ENCODE measurements around the gene ST6GAL1.

DNA sequence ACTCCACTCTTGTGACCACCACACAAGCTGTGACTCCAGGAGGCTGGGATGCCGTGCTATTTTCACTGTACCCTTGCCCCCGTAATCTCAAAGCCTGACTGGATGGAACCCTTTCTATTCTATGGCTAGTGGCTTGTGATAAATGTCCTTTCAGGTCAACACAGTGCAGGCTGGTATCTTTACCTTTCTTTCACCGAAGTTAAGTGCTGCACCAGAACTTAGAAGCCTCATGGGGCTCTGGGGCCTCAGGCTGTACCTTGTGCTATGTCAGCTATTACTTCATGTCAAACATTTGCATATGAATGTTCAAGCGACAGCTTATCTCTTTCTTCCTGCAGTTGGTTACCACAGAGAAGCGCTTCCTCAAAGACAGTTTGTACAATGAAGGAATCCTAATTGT lies 142.2 kb downstream of the ST6GAL1 start:
- TF ChIP-seq, protein P1, sequence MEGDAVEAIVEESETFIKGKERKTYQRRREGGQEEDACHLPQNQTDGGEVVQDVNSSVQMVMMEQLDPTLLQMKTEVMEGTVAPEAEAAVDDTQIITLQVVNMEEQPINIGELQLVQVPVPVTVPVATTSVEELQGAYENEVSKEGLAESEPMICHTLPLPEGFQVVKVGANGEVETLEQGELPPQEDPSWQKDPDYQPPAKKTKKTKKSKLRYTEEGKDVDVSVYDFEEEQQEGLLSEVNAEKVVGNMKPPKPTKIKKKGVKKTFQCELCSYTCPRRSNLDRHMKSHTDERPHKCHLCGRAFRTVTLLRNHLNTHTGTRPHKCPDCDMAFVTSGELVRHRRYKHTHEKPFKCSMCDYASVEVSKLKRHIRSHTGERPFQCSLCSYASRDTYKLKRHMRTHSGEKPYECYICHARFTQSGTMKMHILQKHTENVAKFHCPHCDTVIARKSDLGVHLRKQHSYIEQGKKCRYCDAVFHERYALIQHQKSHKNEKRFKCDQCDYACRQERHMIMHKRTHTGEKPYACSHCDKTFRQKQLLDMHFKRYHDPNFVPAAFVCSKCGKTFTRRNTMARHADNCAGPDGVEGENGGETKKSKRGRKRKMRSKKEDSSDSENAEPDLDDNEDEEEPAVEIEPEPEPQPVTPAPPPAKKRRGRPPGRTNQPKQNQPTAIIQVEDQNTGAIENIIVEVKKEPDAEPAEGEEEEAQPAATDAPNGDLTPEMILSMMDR (IDR thresholded peaks at IDR 0.05) = no peak
- TF ChIP-seq POLR2AphosphoS5 (IDR thresholded peaks at IDR 0.05) (no peak), EP300 (IDR thresholded peaks at IDR 0.05) (no peak), POLR2A (IDR thresholded peaks at IDR 0.05) (no peak)

Measured in stomach (tissue), 4 donors.